AG04450 (cell line): ENCODE results near the gene PGA3. TPM values are rescaled to one million over a fixed set of nuclear protein-coding genes. Genes with fewer than 3 reads are reported as not detected.
"Not testable (repeated sequence)": the region's sequence is repeated elsewhere in the genome, so short reads cannot be mapped to it uniquely, and the experiment has no call there.

Source experiments
- CTCF ChIA-PET: fragments of 300-600, 350-600 bp; formaldehyde crosslinking; extraction: SDS; loops from one replicate; lab custom pipeline; 2022; ENCODE audit warnings: antibody characterized with exemption, inconsistent platforms; lab: Charles Lee
- POLR2A ChIA-PET: fragments of 350-600 bp; formaldehyde crosslinking; extraction: SDS; loops from one replicate; lab custom pipeline; 2021; ENCODE audit warnings: antibody characterized with exemption, inconsistent platforms; lab: Yijun Ruan, JAX
- DNase-seq: peaks from one replicate; pipeline ENCODE4 v3.0.0-alpha.2; 2011; ENCODE audit warnings: low read depth, low spot score
- H3K27ac ChIP-seq: one replicate; pipeline ENCODE4 v1.5.1; 2012; ENCODE audit warnings: low read depth, low read length, control low read depth
- H3K27me3 ChIP-seq: one replicate; pipeline ENCODE4 v1.6.0; 2012; ENCODE audit warnings: low read length; ENCODE audit not compliant: control insufficient read depth, insufficient read depth
- H3K4me3 ChIP-seq: 2 replicates; pipeline ENCODE4 v1.5.1; 2011; ENCODE audit warnings: mild to moderate bottlenecking, low read depth, low read length, control low read depth
- H3K9me3 ChIP-seq: 2 replicates; pipeline ENCODE4 v1.5.1; 2012; ENCODE audit warnings: low read length; ENCODE audit not compliant: control insufficient read depth, insufficient read depth
- polyA plus RNA-seq: library from polyadenylated mRNA; depleted of rRNA; stranded (reverse); fragments of >200 nt; gene quantifications from 2 replicates; pipeline ENCODE4 v1.2.3, GENCODE V29; 2011
- TF ChIP-seq, protein P1 (sequence below): IDR thresholded peaks from 2 replicates; pipeline ENCODE4 v1.5.1; 2011; ENCODE audit warnings: low read depth, low read length, control low read depth, inconsistent platforms

Gene PGA3
- polyA plus RNA-seq, 1 experiment = 1.8 TPM

DNA sequence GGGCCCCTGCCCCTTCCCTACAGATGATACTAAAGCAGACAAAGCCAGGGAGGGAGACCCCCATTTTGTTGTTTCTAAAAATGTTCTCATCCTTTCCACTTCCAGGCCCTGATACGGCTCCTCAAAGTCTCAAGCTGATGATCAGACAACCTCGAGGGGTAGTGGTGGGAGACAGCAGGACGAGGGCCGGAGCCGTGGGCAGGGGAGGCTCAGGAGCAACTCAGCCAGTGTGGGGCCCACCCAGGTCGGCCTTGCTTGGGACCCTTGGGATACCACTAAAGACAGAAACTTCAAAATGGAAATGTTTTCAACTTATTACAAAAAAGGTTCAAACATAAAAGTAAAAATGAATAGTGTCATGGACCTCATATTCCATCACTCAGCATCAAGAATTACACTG, 26.9 kb upstream of the PGA3 start:
- TF ChIP-seq, protein P1, sequence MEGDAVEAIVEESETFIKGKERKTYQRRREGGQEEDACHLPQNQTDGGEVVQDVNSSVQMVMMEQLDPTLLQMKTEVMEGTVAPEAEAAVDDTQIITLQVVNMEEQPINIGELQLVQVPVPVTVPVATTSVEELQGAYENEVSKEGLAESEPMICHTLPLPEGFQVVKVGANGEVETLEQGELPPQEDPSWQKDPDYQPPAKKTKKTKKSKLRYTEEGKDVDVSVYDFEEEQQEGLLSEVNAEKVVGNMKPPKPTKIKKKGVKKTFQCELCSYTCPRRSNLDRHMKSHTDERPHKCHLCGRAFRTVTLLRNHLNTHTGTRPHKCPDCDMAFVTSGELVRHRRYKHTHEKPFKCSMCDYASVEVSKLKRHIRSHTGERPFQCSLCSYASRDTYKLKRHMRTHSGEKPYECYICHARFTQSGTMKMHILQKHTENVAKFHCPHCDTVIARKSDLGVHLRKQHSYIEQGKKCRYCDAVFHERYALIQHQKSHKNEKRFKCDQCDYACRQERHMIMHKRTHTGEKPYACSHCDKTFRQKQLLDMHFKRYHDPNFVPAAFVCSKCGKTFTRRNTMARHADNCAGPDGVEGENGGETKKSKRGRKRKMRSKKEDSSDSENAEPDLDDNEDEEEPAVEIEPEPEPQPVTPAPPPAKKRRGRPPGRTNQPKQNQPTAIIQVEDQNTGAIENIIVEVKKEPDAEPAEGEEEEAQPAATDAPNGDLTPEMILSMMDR = no peak
- H3K9me3 ChIP-seq = no peaks in the 10 kb centered on the region; the same call in 1 of the 2 replicates
- CTCF ChIA-PET = interaction anchor here (0.7 to 1.4 kb wide), 2 partner anchors 113 to 209 kb away, joined by 3 read pairs; no protein-coding TSS in a partner anchor
- H3K27ac ChIP-seq = no peak overlapping the region
- DNase-seq = no peak
- H3K4me3 ChIP-seq = no peak overlapping the region
- POLR2A ChIA-PET = no interaction called here
- H3K27me3 ChIP-seq = peaks cover 45% of the 10 kb centered on the region

DNA sequence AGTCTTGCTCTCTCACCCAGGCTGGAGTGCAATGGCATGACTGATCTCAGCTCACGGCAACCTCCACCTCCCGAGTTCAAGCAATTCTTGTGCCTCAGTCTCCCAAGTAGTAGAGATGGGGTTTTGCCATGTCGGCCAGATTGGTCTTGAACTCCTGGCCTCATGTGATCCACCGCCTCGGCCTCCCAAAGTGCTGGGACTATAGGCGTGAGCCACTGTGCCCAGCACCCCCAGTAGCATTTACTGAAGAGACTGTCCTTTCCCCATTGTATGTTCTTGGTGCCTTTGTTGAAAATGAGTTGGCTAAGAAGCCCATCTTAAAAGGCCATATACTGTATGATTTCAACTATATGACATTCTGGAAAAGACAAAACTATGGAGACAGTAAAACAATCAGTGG, 23.1 kb upstream of the PGA3 start:
- H3K9me3 ChIP-seq, H3K27ac ChIP-seq, H3K4me3 ChIP-seq, DNase-seq: not testable (repeated sequence)
- ChIA-PET CTCF (interaction anchor here (2.2 kb wide), 1 partner anchor 10 kb away, joined by 5 read pairs; no protein-coding TSS in a partner anchor), POLR2A (interaction anchor here (0.5 kb wide), 1 partner anchor 90 kb away, joined by 6 read pairs; no protein-coding TSS in a partner anchor)
- peaks cover 14% of the 10 kb centered on the region for H3K27me3 ChIP-seq

DNA sequence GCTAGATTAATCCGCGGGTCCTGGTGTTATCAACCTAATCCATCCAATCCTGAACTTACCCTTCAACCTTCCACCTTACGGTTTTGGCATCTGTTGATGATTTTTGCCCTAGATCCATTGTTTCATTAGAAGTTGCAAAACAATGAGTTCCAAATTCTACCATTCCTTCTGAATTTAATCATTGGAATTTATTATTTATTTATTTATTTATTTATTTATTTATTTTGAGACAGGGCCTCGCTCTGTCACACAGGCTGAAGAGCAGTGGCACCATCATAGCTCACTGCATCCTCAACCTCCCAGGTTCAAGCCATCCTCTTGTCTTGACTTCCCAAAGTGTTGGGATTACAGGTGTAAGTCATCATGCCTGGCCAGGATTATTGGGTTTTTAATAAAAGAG, 21.8 kb upstream of the PGA3 start:
- H3K9me3 ChIP-seq = no peaks in the 10 kb centered on the region
- TF ChIP-seq, protein P1 = no peak
- POLR2A ChIA-PET = no interaction called here
- no peak overlapping the region for H3K27ac ChIP-seq
- CTCF ChIA-PET = no interaction called here
- DNase-seq = no peak
- H3K27me3 ChIP-seq = peaks cover 5% of the 10 kb centered on the region
- no peak overlapping the region for H3K4me3 ChIP-seq

DNA sequence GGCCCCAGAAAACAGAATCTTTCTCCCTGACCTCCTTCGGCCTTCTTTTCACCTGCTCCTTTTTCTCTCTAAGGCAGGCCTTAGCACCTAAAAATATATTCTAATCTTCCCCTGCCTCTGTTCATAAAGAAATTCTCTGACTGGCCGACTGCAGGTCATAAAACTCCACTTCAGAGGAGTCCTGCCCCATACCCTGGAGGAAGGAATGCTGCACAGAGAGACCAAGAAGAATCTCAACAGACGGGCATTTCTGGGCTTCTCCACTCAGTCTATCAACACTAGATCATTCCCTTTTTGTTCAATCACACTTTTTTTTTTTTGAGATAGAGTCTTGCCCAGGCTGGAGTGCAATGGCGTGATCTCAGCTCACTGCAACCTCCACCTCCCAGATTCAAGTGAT, 19.7 kb upstream of the PGA3 start:
- ChIA-PET POLR2A (interaction anchor here (0.6 kb wide), 1 partner anchor 213 kb away, joined by 7 read pairs; no protein-coding TSS in a partner anchor), CTCF (interaction anchor here (1.0 to 1.4 kb wide), 2 partner anchors 42 to 214 kb away, joined by 3 read pairs; no protein-coding TSS in a partner anchor)
- DNase-seq = no peak
- Histone ChIP-seq H3K27ac (no peak overlapping the region), H3K4me3 (no peak overlapping the region), H3K27me3 (peaks cover 5% of the 10 kb centered on the region), H3K9me3 (no peaks in the 10 kb centered on the region)
- TF ChIP-seq, protein P1 = peak; percentile 32; the same call in 1 of the 2 replicates

DNA sequence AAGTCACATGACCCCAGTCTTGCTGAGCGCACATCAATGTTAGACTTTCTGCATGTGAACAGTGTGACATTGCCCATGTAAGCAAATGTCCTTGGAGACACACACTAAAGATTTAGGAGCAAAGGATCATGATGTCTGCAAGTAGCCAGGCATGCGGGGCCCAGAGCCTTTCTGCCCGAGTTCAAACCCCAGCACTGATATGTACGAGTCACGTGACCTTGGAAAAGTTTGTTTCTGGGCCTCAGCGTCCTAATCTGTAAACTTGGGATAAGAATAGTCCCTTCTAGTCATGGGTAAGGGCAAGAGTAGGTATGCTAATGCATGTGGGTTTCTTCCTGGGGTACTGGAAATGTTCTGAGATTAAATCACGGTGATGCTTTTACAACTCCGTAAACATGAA, 16.8 kb upstream of the PGA3 start:
- ChIA-PET POLR2A (no interaction called here), CTCF (interaction anchor here (0.7 to 3.2 kb wide), 14 partner anchors 15 to 776 kb away, joined by 3 to 37 read pairs (median 6); no protein-coding TSS in a partner anchor)
- no peaks in the 10 kb centered on the region for H3K9me3 ChIP-seq
- TF ChIP-seq, protein P1 = no peak
- H3K27me3 ChIP-seq = peaks cover 2% of the 10 kb centered on the region
- no peak overlapping the region for H3K27ac ChIP-seq
- no peak for DNase-seq
- no peak overlapping the region for H3K4me3 ChIP-seq
